MG63 (cell line): Measurements from ENCODE around the gene TTC39C. TPM values are rescaled to one million over a fixed set of nuclear protein-coding genes. Genes with fewer than 3 reads are reported as not detected.

Experiments
- DNase-seq: peaks from one replicate; pipeline ENCODE4 v3.0.0-alpha.2; 2020
- H3K27me3 ChIP-seq: fragments of 250-450 bp; sonication (Bioruptor Pico); 2 replicates; pipeline ENCODE4 v1.5.1; 2020; ENCODE audit warnings: mild to moderate bottlenecking, moderate library complexity
- H3K36me3 ChIP-seq: fragments of 250-450 bp; sonication (Bioruptor Pico); 2 replicates; pipeline ENCODE4 v1.5.1; 2020; ENCODE audit warnings: mild to moderate bottlenecking, moderate library complexity
- H3K4me3 ChIP-seq: fragments of 250-450 bp; sonication (Bioruptor Pico); 2 replicates; pipeline ENCODE4 v1.5.1; 2020; ENCODE audit warnings: mild to moderate bottlenecking, moderate library complexity
- H3K9me3 ChIP-seq: fragments of 250-450 bp; sonication (Bioruptor Pico); 2 replicates; pipeline ENCODE4 v1.5.1; 2020; ENCODE audit warnings: mild to moderate bottlenecking, moderate library complexity
- total RNA-seq: library from RNA; depleted of rRNA; stranded (reverse); fragments of >200 nt; shearing (Covaris generic); gene quantifications from 2 replicates; pipeline ENCODE4 v1.2.3, GENCODE V29; 2014; ENCODE audit warnings: low replicate concordance

The TTC39C gene
- total RNA-seq, 1 experiment from 2014 or later, result 4.3 TPM

DNA sequence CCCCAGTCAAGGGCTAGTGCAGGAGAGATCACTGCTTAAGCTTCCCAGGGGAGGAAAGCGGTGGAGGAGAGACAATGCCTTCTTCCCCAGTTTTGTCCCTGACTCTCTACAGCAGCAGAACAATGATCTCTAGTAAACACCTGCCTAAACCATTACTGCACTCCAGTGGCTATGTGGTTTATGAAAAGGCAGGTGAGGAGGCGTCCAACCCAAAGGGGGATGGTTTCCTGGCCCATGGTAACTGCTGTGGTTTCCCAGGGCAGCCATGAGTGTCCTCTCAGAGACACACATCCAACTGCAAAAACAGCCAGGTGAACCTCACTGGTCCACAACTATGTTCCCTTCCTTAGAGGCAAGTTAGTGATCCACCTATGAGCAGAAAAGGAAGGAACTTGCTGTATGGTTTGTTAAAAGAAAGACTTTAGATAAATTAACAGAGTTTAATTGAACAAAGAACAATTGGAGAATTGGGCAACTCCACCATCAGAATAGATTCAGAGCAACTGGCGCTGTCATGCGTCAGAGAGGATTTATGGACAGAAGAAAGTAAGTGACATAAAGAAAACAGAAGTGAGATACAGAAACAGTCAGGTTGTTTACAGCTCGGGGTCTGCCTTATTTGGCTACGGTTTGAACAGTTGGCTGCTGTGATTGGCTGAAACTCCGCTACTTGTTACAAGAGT is 4.8 kb upstream of the TTC39C start:
- no peaks in the 10 kb centered on the region for H3K9me3 ChIP-seq
- no peaks in the 10 kb centered on the region for H3K27me3 ChIP-seq
- H3K4me3 ChIP-seq, result no peak overlapping the region
- no peak for DNase-seq
- H3K36me3 ChIP-seq, result no peaks in the 10 kb centered on the region

- DNase-seq, result no peak
- Histone ChIP-seq H3K36me3 (no peaks in the 10 kb centered on the region), H3K9me3 (no peaks in the 10 kb centered on the region), H3K4me3 (no peak overlapping the region), H3K27me3 (no peaks in the 10 kb centered on the region)
Observed at GRCh38 chr18:24010673-24011072, 3.9 kb upstream of the TTC39C start.

DNA sequence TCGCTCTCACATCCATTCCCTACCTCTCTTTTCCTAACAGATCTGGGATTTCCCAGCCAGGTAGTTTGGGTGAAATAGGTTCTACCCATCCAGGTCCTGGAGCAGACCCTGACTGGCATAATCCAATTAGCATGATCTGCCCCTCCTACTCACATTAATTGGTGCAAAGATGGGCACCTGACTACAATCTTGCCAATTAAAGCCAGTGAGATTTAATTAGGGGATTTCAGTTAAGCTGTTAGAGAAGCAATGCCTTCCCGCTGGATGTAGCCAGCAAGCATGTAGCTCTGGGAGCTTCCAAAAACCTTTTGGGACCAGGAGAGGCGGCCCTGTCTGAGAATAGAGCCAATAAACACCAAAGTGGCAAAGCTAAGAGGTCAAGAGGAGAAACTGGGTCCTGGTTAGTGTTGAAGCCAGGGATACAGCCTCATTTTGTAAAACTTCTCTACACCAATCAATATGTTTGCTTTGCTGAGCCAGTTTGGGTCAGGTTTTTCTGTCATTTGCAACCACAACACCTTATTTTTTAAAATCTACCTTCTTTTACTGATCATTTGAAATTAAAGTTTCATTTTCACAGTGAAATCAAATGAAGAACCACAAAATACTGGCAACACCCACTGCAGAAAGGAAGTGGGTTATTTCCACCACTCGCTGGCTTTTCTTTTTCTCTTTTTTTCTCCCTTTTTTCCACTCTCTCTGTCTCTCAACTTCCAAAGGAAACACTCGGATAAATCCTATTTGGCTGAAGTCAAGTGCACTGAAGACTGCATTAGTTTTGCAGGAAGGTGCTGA is 3.2 kb upstream of the TTC39C start:
- Histone ChIP-seq H3K36me3 (no peaks in the 10 kb centered on the region), H3K9me3 (no peaks in the 10 kb centered on the region), H3K4me3 (no peak overlapping the region), H3K27me3 (no peaks in the 10 kb centered on the region)
- DNase-seq, result no peak

DNA sequence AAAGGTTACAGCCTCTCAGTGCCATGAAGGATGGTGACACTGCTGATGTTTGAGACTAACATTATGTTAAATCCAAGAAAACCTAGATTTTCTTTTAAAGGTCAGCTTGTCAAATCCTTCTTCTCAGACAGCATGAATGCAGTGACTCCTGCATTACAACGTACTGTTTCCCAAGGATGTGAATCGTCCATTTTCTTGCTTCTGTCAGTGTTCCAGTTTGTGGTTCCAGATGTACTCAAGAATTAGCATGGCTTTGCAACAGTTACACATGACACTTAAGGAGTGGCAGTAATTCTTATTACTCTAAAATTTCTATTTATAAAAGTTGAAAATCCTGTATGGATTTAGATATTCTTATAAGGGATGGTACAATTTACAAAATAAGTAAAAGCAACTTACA is 1.5 kb upstream of the TTC39C start:
- DNase-seq, result no peak
- Histone ChIP-seq H3K9me3 (no peaks in the 10 kb centered on the region), H3K4me3 (no peak overlapping the region)

GRCh38 chr18:24014986-24015638 is 558 bp downstream of the TTC39C start:
- H3K36me3 ChIP-seq, result no peaks in the 10 kb centered on the region; the same call in 1 of the 2 replicates
- DNase-seq, result peak; percentile 48
- no peaks in the 10 kb centered on the region for H3K9me3 ChIP-seq
- peak overlapping the region; percentile 88 for H3K4me3 ChIP-seq
- no peaks in the 10 kb centered on the region for H3K27me3 ChIP-seq

More for the DNA sequence above, 1.5 kb upstream of the TTC39C start:
- H3K36me3 ChIP-seq, result no peaks in the 10 kb centered on the region; the same call in 1 of the 2 replicates
- no peaks in the 10 kb centered on the region for H3K27me3 ChIP-seq

- DNase-seq, result no peak
- peak overlapping the region; percentile 88 for H3K4me3 ChIP-seq
- no peaks in the 10 kb centered on the region for H3K9me3 ChIP-seq
Observed at GRCh38 chr18:24015639-24016631, 1.4 kb downstream of the TTC39C start.

DNA sequence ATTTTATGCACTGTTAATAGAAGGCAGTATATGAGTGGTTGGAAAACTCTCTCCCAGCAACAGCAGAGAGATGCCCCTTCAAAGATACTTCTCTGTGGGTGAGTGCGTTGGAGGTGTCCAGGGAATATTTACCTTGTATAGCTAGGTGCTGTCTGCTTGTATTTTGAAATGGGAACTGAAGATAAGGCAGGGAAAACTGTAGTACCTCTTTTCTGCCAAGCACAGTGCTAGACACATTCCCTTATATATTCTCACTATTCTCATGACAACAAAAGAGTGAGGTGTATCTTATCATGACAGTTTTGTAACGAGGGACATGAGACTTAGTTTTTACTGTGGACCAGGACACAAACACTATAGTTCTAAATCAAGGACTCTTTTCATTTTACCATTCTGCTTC is 2.1 kb downstream of the TTC39C start:
- H3K9me3 ChIP-seq, result no peaks in the 10 kb centered on the region
- no peak overlapping the region for H3K4me3 ChIP-seq
- no peaks in the 10 kb centered on the region; the same call in 1 of the 2 replicates for H3K36me3 ChIP-seq
- no peaks in the 10 kb centered on the region for H3K27me3 ChIP-seq
- DNase-seq, result no peak

More at GRCh38 chr18:24015639-24016631, 1.4 kb downstream of the TTC39C start:
- Histone ChIP-seq H3K36me3 (no peaks in the 10 kb centered on the region; the same call in 1 of the 2 replicates), H3K27me3 (no peaks in the 10 kb centered on the region)

- no peaks in the 10 kb centered on the region for H3K27me3 ChIP-seq
- no peak for DNase-seq
- no peaks in the 10 kb centered on the region for H3K9me3 ChIP-seq
- H3K36me3 ChIP-seq, result no peaks in the 10 kb centered on the region; the same call in 1 of the 2 replicates
- no peak overlapping the region for H3K4me3 ChIP-seq
Observed at GRCh38 chr18:24018299-24018886, 3.8 kb downstream of the TTC39C start.

DNA sequence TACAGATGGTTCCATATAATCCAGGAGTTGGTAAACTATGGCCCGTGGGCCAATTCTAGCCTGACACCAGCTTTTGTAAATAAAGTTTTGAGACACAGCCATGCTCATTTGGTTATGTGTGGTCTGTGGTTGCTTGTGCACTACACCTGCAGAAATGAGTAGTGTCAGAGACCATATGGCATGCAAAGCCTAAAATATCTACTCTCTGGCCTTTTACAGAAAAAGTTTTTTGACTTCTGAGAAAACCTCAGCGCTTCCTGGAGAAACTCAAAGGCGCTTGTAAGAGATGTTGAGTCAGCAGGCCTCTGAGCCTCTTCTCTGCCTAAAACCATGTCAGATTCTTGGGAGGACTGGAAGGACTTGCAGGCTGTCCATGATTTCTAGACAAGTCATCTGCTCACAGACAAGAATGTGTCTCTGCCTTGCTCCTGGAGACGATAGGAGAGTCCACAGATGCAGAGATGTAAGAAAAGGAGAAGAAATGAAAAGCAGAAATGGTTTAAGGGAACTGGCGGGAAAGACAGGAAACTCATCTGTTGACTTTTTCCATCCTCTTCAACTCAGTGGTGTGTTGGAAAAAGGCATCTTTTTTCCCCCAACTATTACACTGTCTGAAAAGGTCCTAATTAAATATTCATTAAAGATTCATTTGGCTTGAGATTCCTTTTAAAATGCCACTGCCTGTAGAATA is 5.2 kb downstream of the TTC39C start:
- DNase-seq, result no peak
- no peaks in the 10 kb centered on the region for H3K9me3 ChIP-seq
- no peak overlapping the region for H3K4me3 ChIP-seq
- no peaks in the 10 kb centered on the region; the same call in 1 of the 2 replicates for H3K36me3 ChIP-seq
- no peaks in the 10 kb centered on the region for H3K27me3 ChIP-seq

DNA sequence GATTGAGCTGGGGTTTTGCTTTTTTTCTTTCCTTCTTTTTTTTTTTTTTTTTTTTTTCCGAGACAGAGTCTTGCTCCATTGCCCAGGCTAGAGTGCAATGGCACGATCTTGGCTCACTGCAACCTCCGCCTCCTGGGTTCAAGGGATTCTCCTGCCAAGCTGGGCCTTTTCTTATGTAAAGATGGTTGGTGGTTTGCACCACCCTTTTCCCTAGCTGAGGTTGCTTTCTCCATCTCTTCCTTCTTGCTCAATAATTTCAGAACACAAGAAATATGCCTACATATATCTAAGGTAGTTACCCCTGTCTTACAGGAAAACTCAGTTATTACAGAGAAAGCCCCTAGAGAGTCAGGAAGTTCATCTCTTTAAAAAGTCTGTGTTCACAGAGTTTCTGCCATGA is 7.0 kb downstream of the TTC39C start:
- Histone ChIP-seq H3K36me3 (no peaks in the 10 kb centered on the region; the same call in 1 of the 2 replicates), H3K27me3 (no peaks in the 10 kb centered on the region)
- no peak for DNase-seq

DNA sequence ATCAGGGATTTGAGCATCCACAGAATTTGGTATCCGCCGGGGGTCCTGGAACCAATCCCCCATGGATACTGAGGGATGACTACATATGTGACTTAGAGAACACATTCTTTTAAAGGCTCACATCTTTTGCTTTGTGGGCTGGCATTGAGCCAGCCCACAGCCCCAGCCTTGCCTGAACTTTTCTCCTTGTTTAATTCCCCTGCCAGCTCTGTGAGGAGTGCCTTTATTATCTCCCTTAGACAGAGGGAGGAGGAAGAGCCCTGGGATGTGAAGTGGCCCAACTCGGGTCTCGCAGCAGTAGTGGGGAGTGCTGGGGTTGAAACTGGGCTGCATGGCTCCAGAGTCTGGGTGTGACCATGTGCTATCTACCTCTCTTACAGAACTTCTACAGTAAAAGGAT is 7.6 kb downstream of the TTC39C start:
- Histone ChIP-seq H3K27me3 (no peaks in the 10 kb centered on the region), H3K36me3 (no peaks in the 10 kb centered on the region), H3K4me3 (no peak overlapping the region), H3K9me3 (no peaks in the 10 kb centered on the region)
- no peak for DNase-seq

More for the DNA sequence above, 7.0 kb downstream of the TTC39C start:
- H3K4me3 ChIP-seq, result no peak overlapping the region
- no peaks in the 10 kb centered on the region for H3K9me3 ChIP-seq

DNA sequence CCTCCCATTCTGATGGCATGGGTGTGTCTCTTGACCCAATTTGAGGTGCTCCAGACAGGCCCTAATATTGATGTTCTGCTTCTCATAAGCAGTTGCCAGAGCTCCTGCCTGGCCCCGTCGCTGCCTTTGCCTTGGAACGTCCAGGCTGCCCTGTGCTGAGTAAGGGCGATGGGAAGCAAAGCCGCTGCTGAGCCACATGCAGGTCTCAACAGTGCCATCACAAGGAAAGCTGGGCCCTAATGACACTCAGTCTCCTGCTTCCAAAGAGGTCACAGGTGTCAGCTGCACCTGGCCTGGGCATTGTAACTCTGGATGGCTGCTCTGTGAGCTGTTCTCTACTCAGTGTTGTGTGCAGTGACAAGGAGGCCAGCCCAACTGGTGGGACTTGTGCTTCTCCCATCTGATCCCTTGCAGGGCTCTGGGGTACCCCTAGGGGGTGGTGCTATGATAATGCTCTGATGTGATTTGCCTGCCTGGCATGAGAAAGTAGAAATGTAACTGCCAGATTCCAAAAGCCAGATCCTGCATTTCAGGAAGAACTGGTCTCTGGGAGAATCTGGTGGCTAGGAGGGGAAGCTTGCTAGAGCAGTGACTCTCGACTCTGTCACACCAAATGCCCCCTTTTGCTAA is 8.7 kb downstream of the TTC39C start:
- H3K27me3 ChIP-seq, result no peaks in the 10 kb centered on the region
- H3K9me3 ChIP-seq, result no peaks in the 10 kb centered on the region
- H3K4me3 ChIP-seq, result no peak overlapping the region
- H3K36me3 ChIP-seq, result no peaks in the 10 kb centered on the region
- no peak for DNase-seq

DNA sequence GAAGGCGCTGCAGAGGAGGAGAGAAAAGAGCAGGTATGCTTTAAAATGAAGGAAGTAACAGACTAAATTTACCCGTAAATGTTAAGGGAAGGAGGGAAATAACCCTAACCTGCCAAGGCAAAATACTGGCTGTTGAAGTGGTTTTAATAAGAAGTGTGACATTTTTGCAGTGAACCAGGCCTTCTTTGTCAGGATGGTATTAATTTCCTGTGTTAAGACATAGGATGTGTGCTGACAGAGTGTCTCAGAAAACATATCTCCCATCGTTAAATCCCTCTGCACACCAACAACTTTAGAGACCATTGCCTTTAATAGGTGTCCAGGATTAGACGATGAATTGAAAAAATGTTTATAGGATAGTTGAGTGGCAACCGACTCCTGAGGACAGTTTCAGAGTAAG is 9.9 kb downstream of the TTC39C start:
- no peaks in the 10 kb centered on the region for H3K9me3 ChIP-seq
- H3K27me3 ChIP-seq, result no peaks in the 10 kb centered on the region
- no peaks in the 10 kb centered on the region for H3K36me3 ChIP-seq
- DNase-seq, result no peak
- no peak overlapping the region for H3K4me3 ChIP-seq

- no peaks in the 10 kb centered on the region for H3K9me3 ChIP-seq
- H3K4me3 ChIP-seq, result no peak overlapping the region
- no peaks in the 10 kb centered on the region for H3K36me3 ChIP-seq
- DNase-seq, result no peak
- H3K27me3 ChIP-seq, result no peaks in the 10 kb centered on the region
Observed at GRCh38 chr18:24026457-24026856, 11.9 kb downstream of the TTC39C start.
